VCaP (cell line): ENCODE measurements around the gene KRTAP9-9.

ENCODE experiments used
- H3K27ac ChIP-seq: fragments of 450-650 bp; 2 replicates; pipeline ENCODE4 v1.5.1; 2017
- CTCF ChIP-seq: fragments of 450-650 bp; conservative IDR thresholded peaks from 2 replicates; pipeline ENCODE4 v1.5.1; 2017; ENCODE audit warnings: mild to moderate bottlenecking, moderate library complexity

Gene KRTAP9-9

GRCh38 chr17:41284043-41284442 lies 28.9 kb downstream of the KRTAP9-9 start:
- H3K27ac ChIP-seq = no peak overlapping the region
- TF ChIP-seq CTCF = no peak

DNA sequence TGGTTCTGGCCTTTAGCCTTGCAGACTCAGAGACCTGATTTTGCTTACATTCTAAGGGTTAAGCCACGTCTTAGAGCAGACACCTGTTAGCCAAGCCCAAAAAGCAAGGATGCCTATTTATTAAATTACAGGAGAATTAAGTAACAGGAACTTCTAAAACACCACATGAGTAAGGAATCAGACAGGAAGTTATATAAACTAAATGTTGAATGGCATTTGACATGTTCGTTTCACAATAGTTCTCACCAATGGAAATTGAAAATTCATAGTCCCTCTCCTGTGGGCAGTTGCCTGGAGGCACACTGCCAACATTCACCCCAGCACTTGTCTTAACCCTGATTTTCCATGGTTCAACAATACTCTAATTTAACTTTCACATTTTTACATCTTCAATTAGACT lies 29.4 kb downstream of the KRTAP9-9 start:
- no peak overlapping the region for H3K27ac ChIP-seq
- TF ChIP-seq CTCF = no peak

GRCh38 chr17:41287050-41287449 lies 31.9 kb downstream of the KRTAP9-9 start:
- H3K27ac ChIP-seq = no peak overlapping the region
- no peak for TF ChIP-seq CTCF

- H3K27ac ChIP-seq = no peak overlapping the region
- no peak for TF ChIP-seq CTCF
Measured at GRCh38 chr17:41294016-41294415, 38.8 kb downstream of the KRTAP9-9 start.

DNA sequence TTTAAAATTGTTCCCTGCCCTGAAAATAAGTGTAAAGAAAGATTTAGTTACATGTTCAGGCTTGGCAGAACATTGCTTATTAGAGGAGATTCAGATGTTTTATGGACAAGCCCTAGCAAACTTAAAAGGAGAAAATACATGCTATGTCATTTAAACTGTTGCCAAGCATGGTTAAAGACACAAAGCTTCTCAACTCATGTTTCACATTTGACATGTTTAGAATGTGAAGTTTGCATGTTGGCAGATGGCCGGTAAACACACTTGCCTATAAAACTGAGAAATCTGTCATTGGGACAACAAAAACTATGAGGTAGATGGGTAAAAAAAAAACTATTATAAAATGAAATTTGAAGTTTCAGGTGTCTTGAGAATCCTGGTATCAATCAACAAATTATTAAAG lies 41.7 kb downstream of the KRTAP9-9 start:
- TF ChIP-seq CTCF = no peak
- no peak overlapping the region for H3K27ac ChIP-seq

DNA sequence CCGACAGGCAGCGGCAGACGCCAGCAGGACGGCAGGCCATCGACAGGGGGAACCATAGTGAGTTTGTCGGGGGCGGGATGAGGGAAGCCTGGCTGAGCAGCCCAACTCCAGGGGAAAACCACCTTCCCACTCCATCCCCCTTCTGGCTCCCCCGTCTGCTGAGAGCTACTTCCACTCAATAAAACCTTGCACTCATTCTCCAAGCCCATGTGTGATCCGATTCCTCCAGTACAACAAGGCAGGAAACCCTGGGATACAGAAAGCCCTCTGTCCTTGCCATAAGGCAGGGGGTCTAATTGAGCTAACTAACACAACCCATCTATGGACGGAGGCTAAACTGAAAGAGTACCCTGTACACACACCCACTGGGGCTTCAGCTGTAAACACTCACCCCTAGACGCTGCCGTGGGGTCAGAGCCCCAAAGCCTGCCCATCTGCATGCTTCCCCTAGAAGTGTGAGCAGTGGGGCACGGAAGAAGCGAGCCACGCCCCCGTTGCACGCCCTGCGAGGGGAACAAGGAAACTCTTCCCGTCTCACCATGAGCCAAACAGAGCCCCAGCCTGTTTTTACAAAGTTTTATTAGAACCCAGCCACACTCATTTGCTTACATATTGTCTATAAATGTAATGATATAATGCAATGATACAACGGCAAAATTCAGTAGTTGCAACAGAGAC lies 43.4 kb downstream of the KRTAP9-9 start:
- no peak overlapping the region for H3K27ac ChIP-seq
- TF ChIP-seq CTCF = no peak

GRCh38 chr17:41301204-41301790 lies 46.1 kb downstream of the KRTAP9-9 start:
- H3K27ac ChIP-seq = no peak overlapping the region
- TF ChIP-seq CTCF = no peak
